Activated naive CD4-positive, alpha-beta T cell (primary cell): ENCODE data around the gene NGDN.
A peak's percentile ranks its signal among the peaks of the same experiment; 100 is the strongest.

Experiments used
- DNase-seq, 4 experiments: peaks; one replicate each; lab custom pipeline; 2025; lab: John Stamatoyannopoulos, UW

The NGDN gene

GRCh38 chr14:23478109-23478759 lies 8.7 kb downstream of the NGDN start:
- DNase-seq = peak in 3 of 4 experiments; percentile 2 to 40 (median 40)

- DNase-seq = no peak
These were observed 12.0 kb downstream of the NGDN start for GRCh38 chr14:23481362-23481970.

GRCh38 chr14:23481979-23482822 lies 12.7 kb downstream of the NGDN start:
- no peak for DNase-seq

- DNase-seq = no peak
These were observed 13.3 kb downstream of the NGDN start for GRCh38 chr14:23482823-23483148.

- DNase-seq = no peak
These were observed 13.8 kb downstream of the NGDN start for GRCh38 chr14:23483236-23483854.

GRCh38 chr14:23485326-23485725 lies 15.8 kb downstream of the NGDN start:
- no peak for DNase-seq

GRCh38 chr14:23486036-23486435 lies 16.5 kb downstream of the NGDN start:
- DNase-seq = no peak

GRCh38 chr14:23487216-23487615 lies 17.7 kb downstream of the NGDN start:
- no peak for DNase-seq

- DNase-seq = no peak
These were observed 23.2 kb downstream of the NGDN start for GRCh38 chr14:23492618-23493272.

GRCh38 chr14:23494223-23494622 lies 24.7 kb downstream of the NGDN start:
- DNase-seq = no peak

- DNase-seq = no peak
These were observed 42.7 kb downstream of the NGDN start for GRCh38 chr14:23512156-23512555.

- DNase-seq = no peak
These were observed 43.7 kb downstream of the NGDN start for GRCh38 chr14:23513005-23513817.

- no peak for DNase-seq
These were observed 44.5 kb downstream of the NGDN start for GRCh38 chr14:23513818-23514643.

GRCh38 chr14:23514644-23514957 lies 45.1 kb downstream of the NGDN start:
- no peak for DNase-seq

- DNase-seq = no peak
These were observed 48.3 kb downstream of the NGDN start for GRCh38 chr14:23517650-23518326.

- no peak for DNase-seq
These were observed 49.2 kb downstream of the NGDN start for GRCh38 chr14:23518709-23519108.

- no peak for DNase-seq
These were observed 51.5 kb downstream of the NGDN start for GRCh38 chr14:23520899-23521533.

- no peak for DNase-seq
These were observed 52.5 kb downstream of the NGDN start for GRCh38 chr14:23521785-23522640.
